ENCODE results near the gene CDK19. TPM values are rescaled to one million over a fixed set of nuclear protein-coding genes. Genes with fewer than 3 reads are reported as not detected.
"Not testable (repeated sequence)": the region's sequence is repeated elsewhere in the genome, so short reads cannot be mapped to it uniquely, and the experiment has no call there.

Gene CDK19
- total RNA-seq, 3 donors from 2014 or later (not counting 1 experiment from before 2014, with no cell fraction given), result 21.2 to 30.8 (median 25.9) TPM

DNA sequence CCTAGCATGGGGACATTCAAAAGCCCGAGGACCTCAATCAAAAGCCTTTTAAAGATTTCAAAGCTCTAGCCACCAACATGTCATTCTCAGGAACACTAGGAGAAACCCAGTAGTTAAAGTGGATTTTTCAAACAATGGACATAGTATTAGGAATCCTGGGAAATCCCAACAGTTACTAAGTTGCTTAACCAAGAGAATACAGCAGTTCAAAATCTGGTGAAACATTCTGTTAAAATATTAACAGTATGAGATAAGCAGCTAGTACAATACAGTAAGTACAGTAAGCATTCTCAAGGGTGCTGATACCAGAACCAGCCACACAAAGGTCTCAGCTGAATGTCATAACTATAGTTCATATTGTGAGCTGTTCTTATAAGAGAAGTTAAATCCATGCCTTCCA lies 68.6 kb downstream of the CDK19 start:
- ATAC-seq (no peak), DNase-seq (no peak)
- 86% methylated on average over 1 of the region's 1 CpG for WGBS (ENCODE audit: insufficient coverage)
- peaks cover 15% of the 10 kb centered on the region for H3K36me3 Mint-ChIP-seq
- H3K4me3 Mint-ChIP-seq, result no peak overlapping the region
- Histone ChIP-seq H3K27me3 (ENCODE audit: control insufficient read depth, insufficient read depth, low read length) (no peaks in the 10 kb centered on the region), H3K9me3 (ENCODE audit: control insufficient read depth, insufficient read depth, low read length) (peaks cover 17% of the 10 kb centered on the region), H3K4me1 (ENCODE audit: control insufficient read depth, insufficient read depth, low read length) (peaks cover 4% of the 10 kb centered on the region), H3K4me3 (ENCODE audit: low read length) (no peak overlapping the region), H3K36me3 (ENCODE audit: control insufficient read depth, insufficient read depth, low read length) (peaks cover 7% of the 10 kb centered on the region), H3K27ac (ENCODE audit: low read length) (no peak overlapping the region)
- no peaks in the 10 kb centered on the region for H3K27me3 Mint-ChIP-seq (ENCODE audit: low read depth in 2 of 2)
- TF ChIP-seq, protein P1, sequence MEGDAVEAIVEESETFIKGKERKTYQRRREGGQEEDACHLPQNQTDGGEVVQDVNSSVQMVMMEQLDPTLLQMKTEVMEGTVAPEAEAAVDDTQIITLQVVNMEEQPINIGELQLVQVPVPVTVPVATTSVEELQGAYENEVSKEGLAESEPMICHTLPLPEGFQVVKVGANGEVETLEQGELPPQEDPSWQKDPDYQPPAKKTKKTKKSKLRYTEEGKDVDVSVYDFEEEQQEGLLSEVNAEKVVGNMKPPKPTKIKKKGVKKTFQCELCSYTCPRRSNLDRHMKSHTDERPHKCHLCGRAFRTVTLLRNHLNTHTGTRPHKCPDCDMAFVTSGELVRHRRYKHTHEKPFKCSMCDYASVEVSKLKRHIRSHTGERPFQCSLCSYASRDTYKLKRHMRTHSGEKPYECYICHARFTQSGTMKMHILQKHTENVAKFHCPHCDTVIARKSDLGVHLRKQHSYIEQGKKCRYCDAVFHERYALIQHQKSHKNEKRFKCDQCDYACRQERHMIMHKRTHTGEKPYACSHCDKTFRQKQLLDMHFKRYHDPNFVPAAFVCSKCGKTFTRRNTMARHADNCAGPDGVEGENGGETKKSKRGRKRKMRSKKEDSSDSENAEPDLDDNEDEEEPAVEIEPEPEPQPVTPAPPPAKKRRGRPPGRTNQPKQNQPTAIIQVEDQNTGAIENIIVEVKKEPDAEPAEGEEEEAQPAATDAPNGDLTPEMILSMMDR (IDR thresholded peaks at IDR 0.05), result no peak
- no peak overlapping the region for H3K27ac Mint-ChIP-seq
- H3K9me3 Mint-ChIP-seq, result peaks cover 2 to 6% of the 10 kb centered on the region in 2 donors
- peaks cover 7 to 13% of the 10 kb centered on the region in 2 donors for H3K4me1 Mint-ChIP-seq
- intact Hi-C loops (cut with micrococcal nuclease), result no loop called here

DNA sequence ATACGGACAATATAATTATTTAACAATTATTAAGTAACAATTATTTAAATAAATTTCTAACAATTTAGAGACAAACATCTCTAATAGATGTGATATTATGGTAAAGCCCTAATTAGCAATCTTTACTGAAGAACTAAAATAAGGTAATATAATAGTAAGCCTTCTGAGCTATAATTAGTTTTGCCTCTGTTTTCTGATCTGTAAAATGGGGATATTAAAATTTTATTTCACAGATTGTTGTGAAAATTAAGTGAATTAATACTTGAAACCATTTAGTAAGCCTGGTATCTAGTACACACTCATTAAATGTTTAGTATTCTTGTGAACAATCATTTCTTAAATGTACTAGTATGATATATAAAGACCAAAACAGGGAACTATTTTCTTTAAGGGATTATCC lies 70.3 kb downstream of the CDK19 start:
- WGBS (ENCODE audit: insufficient coverage), result no CpG with 5 or more reads among the region's 1 CpG

DNA sequence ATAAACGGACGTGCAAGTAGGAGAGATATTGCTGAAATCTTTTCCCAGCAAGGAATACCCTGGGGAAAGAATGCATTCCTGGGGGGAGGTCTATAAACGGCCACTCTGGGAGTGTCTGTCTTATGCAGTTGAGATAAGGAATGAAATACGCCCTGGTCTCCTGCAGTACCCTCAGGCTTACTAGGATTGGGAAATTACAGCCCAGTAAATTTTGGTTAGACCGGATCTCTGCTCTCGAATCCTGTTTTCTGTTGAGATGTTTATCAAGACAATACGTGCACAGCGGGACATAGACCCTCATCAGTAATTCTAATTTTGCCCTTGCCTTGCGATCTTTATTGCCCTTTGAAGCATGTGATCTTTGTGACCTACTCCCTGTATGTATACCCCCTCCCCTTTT lies 72.7 kb downstream of the CDK19 start:
- H3K27ac Mint-ChIP-seq; H3K4me1 ChIP-seq (ENCODE audit: control insufficient read depth, insufficient read depth, low read length); DNase-seq; ATAC-seq; H3K27me3 ChIP-seq (ENCODE audit: control insufficient read depth, insufficient read depth, low read length); intact Hi-C loops (cut with micrococcal nuclease); H3K27ac ChIP-seq (ENCODE audit: low read length); H3K4me1 Mint-ChIP-seq; H3K27me3 Mint-ChIP-seq (ENCODE audit: low read depth in 2 of 2); H3K4me3 Mint-ChIP-seq; H3K4me3 ChIP-seq (ENCODE audit: low read length): not testable (repeated sequence)
- Mint-ChIP-seq H3K9me3 (peaks cover 9 to 13% of the 10 kb centered on the region in 2 donors), H3K36me3 (peaks cover 29% of the 10 kb centered on the region)
- WGBS (ENCODE audit: insufficient coverage), result 93% methylated on average over 9 of the region's 9 CpGs
- peaks cover 11% of the 10 kb centered on the region for H3K36me3 ChIP-seq (ENCODE audit: control insufficient read depth, insufficient read depth, low read length)
- H3K9me3 ChIP-seq (ENCODE audit: control insufficient read depth, insufficient read depth, low read length), result peaks cover 25% of the 10 kb centered on the region

More for the DNA sequence above, 70.3 kb downstream of the CDK19 start:
- H3K9me3 Mint-ChIP-seq, result peaks cover 9 to 13% of the 10 kb centered on the region in 2 donors
- H3K4me1 ChIP-seq (ENCODE audit: control insufficient read depth, insufficient read depth, low read length), result no peaks in the 10 kb centered on the region
- peaks cover 25% of the 10 kb centered on the region for H3K9me3 ChIP-seq (ENCODE audit: control insufficient read depth, insufficient read depth, low read length)
- H3K27me3 ChIP-seq (ENCODE audit: control insufficient read depth, insufficient read depth, low read length), result no peaks in the 10 kb centered on the region
- no peak overlapping the region for H3K4me3 Mint-ChIP-seq
- H3K4me3 ChIP-seq (ENCODE audit: low read length), result no peak overlapping the region
- H3K4me1 Mint-ChIP-seq, result peaks cover under 1 to 5% of the 10 kb centered on the region in 2 donors
- no peaks in the 10 kb centered on the region for H3K27me3 Mint-ChIP-seq (ENCODE audit: low read depth in 2 of 2)
- no peak for ATAC-seq
- no peak overlapping the region for H3K27ac Mint-ChIP-seq
- TF ChIP-seq, protein P1 (IDR thresholded peaks at IDR 0.05), result no peak
- H3K36me3 Mint-ChIP-seq, result peaks cover 29% of the 10 kb centered on the region
- no peak for DNase-seq
- peaks cover 11% of the 10 kb centered on the region for H3K36me3 ChIP-seq (ENCODE audit: control insufficient read depth, insufficient read depth, low read length)
- intact Hi-C loops (cut with micrococcal nuclease), result no loop called here
- no peak overlapping the region for H3K27ac ChIP-seq (ENCODE audit: low read length)

DNA sequence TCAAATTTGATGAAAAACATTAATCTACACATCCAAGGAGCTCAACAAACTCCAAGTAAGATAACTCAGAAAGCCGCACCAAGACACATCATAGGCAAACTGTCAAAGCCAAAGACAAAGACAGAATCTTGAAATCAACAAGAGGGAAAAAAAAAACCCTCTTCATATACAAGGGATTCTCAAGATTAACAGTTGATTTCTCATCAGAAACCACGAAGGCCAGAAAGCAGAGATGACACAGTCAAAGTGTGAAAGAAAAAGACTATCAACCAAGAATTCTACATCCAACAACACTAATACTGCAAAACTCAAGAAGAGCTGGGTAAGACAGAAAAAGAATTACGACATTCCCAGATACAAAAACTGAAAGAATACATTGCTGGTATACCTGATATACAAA lies 73.8 kb downstream of the CDK19 start:
- Mint-ChIP-seq H3K36me3 (peaks cover 29% of the 10 kb centered on the region), H3K4me1 (peaks cover 0 to 6% of the 10 kb centered on the region in 2 donors), H3K27ac (peak overlapping the region in 1 of 2 donors; percentile 66), H3K4me3 (no peak overlapping the region), H3K27me3 (ENCODE audit: low read depth in 2 of 2) (no peaks in the 10 kb centered on the region), H3K9me3 (peaks cover 9 to 13% of the 10 kb centered on the region in 2 donors)
- intact Hi-C loops (cut with micrococcal nuclease), result no loop called here
- 60% methylated on average over 3 of the region's 3 CpGs for WGBS (ENCODE audit: insufficient coverage)
- TF ChIP-seq, protein P1 (IDR thresholded peaks at IDR 0.05), result no peak
- no peak overlapping the region for H3K4me3 ChIP-seq (ENCODE audit: low read length)
- no peak overlapping the region for H3K27ac ChIP-seq (ENCODE audit: low read length)
- peaks cover 25% of the 10 kb centered on the region for H3K9me3 ChIP-seq (ENCODE audit: control insufficient read depth, insufficient read depth, low read length)
- ATAC-seq (no peak), DNase-seq (no peak)
- no peaks in the 10 kb centered on the region for H3K4me1 ChIP-seq (ENCODE audit: control insufficient read depth, insufficient read depth, low read length)
- H3K36me3 ChIP-seq (ENCODE audit: control insufficient read depth, insufficient read depth, low read length), result peaks cover 11% of the 10 kb centered on the region
- no peaks in the 10 kb centered on the region for H3K27me3 ChIP-seq (ENCODE audit: control insufficient read depth, insufficient read depth, low read length)

Data from natural killer cell (primary cell).